ENCODE measurements around the gene SERPIND1.
"Not testable (repeated sequence)": the region's sequence is repeated elsewhere in the genome, so short reads cannot be mapped to it uniquely, and the experiment has no call there.

SERPIND1 gene

DNA sequence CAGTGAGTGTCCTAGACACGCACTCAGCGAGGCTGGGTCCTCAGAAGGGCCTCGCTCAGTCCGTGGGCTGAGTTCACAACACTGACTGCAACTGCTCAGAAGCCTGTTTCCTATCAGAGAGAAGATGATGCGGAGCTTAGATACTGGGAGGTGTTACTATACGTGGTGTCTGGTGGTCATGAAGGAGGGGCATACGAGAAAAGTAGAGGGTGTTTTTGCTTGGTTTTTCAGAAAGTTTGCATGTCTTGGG, 9.5 kb upstream of the SERPIND1 start:
- TF ChIP-seq, protein P1, sequence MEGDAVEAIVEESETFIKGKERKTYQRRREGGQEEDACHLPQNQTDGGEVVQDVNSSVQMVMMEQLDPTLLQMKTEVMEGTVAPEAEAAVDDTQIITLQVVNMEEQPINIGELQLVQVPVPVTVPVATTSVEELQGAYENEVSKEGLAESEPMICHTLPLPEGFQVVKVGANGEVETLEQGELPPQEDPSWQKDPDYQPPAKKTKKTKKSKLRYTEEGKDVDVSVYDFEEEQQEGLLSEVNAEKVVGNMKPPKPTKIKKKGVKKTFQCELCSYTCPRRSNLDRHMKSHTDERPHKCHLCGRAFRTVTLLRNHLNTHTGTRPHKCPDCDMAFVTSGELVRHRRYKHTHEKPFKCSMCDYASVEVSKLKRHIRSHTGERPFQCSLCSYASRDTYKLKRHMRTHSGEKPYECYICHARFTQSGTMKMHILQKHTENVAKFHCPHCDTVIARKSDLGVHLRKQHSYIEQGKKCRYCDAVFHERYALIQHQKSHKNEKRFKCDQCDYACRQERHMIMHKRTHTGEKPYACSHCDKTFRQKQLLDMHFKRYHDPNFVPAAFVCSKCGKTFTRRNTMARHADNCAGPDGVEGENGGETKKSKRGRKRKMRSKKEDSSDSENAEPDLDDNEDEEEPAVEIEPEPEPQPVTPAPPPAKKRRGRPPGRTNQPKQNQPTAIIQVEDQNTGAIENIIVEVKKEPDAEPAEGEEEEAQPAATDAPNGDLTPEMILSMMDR (IDR thresholded peaks at IDR 0.05; ENCODE audit: low read depth, low read length), result no peak
- DNase-seq, result no peak

DNA sequence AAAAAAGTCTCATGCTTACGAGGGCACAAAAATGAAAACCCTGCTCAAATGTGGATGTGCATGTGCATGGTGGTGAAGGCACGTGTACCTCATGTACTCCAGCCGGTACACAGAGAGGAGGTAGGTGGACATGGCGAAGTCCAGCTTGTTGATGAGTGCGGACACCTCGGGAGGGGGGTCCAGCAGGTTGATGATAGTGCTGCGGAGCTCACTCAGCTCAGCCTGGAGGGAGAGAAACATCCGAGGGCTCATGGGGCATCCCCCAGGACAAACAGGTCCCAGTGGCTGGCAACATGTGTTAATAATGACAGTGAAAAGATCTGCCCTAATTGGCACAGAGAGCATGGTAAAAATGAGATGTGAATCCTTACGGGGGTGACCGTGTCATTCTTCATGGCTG, 9.2 kb upstream of the SERPIND1 start:
- H3K27me3 ChIP-seq (ENCODE audit: insufficient read depth, low read depth, severe bottlenecking), result no peaks in the 10 kb centered on the region
- TF ChIP-seq, protein P1 (IDR thresholded peaks at IDR 0.05; ENCODE audit: low read depth, low read length), result no peak
- no peaks in the 10 kb centered on the region for H3K9me3 ChIP-seq (ENCODE audit: severe bottlenecking)
- peaks cover 49% of the 10 kb centered on the region for H3K36me3 ChIP-seq
- H3K27ac ChIP-seq, result no peak overlapping the region
- no peak for DNase-seq
- H3K4me3 ChIP-seq (ENCODE audit: low read depth, low read length), result no peak overlapping the region

More for the DNA sequence above, 9.5 kb upstream of the SERPIND1 start:
- Histone ChIP-seq H3K27me3 (ENCODE audit: insufficient read depth, low read depth, severe bottlenecking) (no peaks in the 10 kb centered on the region), H3K4me3 (ENCODE audit: low read depth, low read length) (no peak overlapping the region), H3K36me3 (peaks cover 52% of the 10 kb centered on the region), H3K27ac (no peak overlapping the region), H3K9me3 (ENCODE audit: severe bottlenecking) (no peaks in the 10 kb centered on the region)

DNA sequence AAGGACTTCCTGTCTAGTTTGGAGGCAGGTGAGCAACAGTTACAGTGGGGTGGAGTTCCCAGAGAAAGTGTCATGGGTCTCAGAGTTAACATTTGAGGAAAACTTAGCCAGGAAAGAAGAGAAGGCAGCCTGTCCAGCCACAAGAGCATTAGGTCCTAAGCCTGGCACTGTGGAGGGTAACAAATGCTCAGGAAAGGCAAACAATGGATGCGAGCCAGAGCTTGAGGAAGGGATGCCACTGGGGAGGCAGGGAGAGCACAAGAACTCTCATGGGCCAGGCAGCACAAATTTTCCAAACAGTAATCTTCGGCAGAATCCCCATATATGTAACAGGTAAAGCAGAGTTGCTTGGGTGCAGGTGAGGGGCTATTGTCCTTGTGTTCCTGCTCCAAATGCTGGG, 8.0 kb upstream of the SERPIND1 start:
- H3K9me3 ChIP-seq (ENCODE audit: severe bottlenecking), result no peaks in the 10 kb centered on the region
- no peaks in the 10 kb centered on the region for H3K27me3 ChIP-seq (ENCODE audit: insufficient read depth, low read depth, severe bottlenecking)
- DNase-seq, result no peak
- no peak overlapping the region for H3K4me3 ChIP-seq (ENCODE audit: low read depth, low read length)
- H3K36me3 ChIP-seq, result peaks cover 44% of the 10 kb centered on the region
- TF ChIP-seq, protein P1 (IDR thresholded peaks at IDR 0.05; ENCODE audit: low read depth, low read length), result no peak
- H3K27ac ChIP-seq, result no peak overlapping the region

DNA sequence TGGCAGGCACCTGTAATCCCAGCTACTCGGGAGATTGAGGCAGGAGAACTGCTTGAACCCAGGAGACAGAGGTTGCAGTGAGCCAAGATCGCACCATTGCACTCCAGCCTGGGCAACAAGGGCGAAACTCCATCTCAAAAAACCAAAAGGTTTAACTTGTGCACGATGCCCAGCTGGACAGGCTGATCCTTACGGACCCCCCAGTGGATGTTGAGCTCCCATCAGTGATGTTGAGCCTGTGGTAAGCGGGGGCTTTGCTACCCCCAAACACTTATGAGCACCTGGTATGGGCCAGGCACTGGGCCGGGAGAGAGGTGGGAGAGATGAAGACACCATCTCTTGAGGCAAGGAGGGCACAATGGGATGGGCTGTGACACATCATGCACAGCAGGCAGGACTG, 7.4 kb upstream of the SERPIND1 start:
- peaks cover 44% of the 10 kb centered on the region for H3K36me3 ChIP-seq
- H3K27me3 ChIP-seq (ENCODE audit: insufficient read depth, low read depth, severe bottlenecking), result no peaks in the 10 kb centered on the region
- H3K9me3 ChIP-seq (ENCODE audit: severe bottlenecking), result no peaks in the 10 kb centered on the region
- DNase-seq, result no peak
- H3K27ac ChIP-seq, result no peak overlapping the region
- TF ChIP-seq, protein P1 (IDR thresholded peaks at IDR 0.05; ENCODE audit: low read depth, low read length), result no peak
- H3K4me3 ChIP-seq (ENCODE audit: low read depth, low read length), result no peak overlapping the region

DNA sequence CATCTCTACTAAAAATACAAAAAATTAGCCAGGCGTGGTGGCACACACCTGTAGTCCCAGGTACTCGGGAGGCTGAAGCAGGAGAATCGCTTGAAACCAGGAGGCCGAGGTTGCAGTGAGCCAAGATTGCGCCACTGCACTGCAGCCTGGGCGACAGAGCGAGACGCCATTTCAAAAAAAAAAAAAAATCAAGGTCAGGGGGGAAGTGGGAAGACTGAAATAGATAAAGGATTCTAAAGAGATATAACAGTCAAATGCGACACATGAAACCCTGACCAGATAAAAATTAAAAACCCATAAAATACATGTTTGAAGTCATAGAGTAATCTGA, 4.5 kb upstream of the SERPIND1 start:
- not testable (repeated sequence) for DNase-seq; H3K4me3 ChIP-seq (ENCODE audit: low read depth, low read length); H3K27me3 ChIP-seq (ENCODE audit: insufficient read depth, low read depth, severe bottlenecking); H3K27ac ChIP-seq; H3K9me3 ChIP-seq (ENCODE audit: severe bottlenecking)
- H3K36me3 ChIP-seq, result peaks cover 26% of the 10 kb centered on the region

DNA sequence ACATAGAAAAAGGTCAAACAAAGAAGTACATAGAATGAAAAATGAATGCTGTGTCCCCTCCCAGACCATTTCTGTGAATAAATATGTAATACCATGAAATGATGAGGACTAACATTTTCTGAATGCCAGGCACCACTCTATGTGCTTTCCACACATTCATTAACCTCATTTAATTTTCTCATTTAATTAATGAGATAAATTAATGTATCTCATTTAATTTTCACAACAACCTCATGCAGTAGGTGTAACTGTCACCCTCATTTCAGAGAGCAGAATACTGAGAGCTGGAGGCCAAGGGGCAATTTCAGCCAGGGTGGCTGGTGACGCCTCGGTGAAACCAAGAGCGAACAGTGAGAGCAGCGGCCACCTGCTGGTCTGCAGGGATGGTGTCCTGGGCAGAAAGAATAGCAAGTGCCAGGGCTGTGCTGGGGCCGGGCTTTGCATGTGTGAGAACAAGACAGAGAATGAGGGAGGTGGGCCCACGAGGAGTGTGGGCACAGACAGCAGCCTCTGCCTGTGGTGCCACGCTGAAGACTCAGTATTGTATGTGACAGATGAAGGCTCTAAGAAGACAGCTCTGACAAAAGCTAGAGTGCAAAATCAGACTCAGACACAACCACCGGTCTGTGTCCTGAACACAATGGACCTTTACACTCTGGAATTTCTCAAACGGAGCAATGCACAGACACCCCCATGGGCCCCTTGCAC, 1.8 kb upstream of the SERPIND1 start:
- Histone ChIP-seq H3K9me3 (ENCODE audit: severe bottlenecking) (no peaks in the 10 kb centered on the region), H3K27me3 (ENCODE audit: insufficient read depth, low read depth, severe bottlenecking) (no peaks in the 10 kb centered on the region), H3K4me3 (ENCODE audit: low read depth, low read length) (no peak overlapping the region), H3K36me3 (peaks cover 10% of the 10 kb centered on the region; the same call in 1 of the 2 replicates), H3K27ac (no peak overlapping the region)
- no peak for DNase-seq
- TF ChIP-seq, protein P1 (IDR thresholded peaks at IDR 0.05; ENCODE audit: low read depth, low read length), result peak; percentile 27; the same call in 1 of the 2 replicates
